ENCODE measurements around the gene ATP13A5. TPM values are rescaled to one million over a fixed set of nuclear protein-coding genes. Genes with fewer than 3 reads are reported as not detected.

The ATP13A5 gene
- total and polyA plus RNA-seq, 3 experiments from 2014 or later: not detected

DNA sequence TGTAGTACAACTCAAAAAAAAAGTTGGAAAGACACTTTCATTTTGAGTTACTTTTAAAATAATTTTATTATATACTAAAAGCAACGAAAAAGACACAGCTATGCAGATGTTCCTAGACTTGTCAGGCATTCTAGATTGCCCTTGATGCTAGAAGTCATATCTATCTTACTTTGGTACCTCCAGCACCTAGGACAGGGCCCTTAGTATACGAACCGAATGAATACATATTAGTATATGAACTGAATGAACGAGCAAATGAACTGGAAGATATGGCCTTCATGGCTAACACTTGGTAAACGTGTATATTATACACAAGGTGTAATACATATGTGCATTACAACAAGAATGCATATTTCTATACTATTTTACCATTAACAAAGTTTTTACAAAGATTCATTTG, 24.1 kb downstream of the ATP13A5 start:
- H3K27me3 ChIP-seq (ENCODE audit: insufficient read depth, low read length, poor library complexity, severe bottlenecking): no peaks in the 10 kb centered on the region
- H3K9me3 ChIP-seq (ENCODE audit: low read length): no peaks in the 10 kb centered on the region
- no peaks in the 10 kb centered on the region for H3K36me3 ChIP-seq (ENCODE audit: insufficient read depth, low read length)
- no peaks in the 10 kb centered on the region for H3K4me1 ChIP-seq (ENCODE audit: insufficient read depth, low read length)
- no peak for DNase-seq
- Mint-ChIP-seq H3K4me1 (no peaks in the 10 kb centered on the region), H3K36me3 (no peaks in the 10 kb centered on the region), H3K9me3 (peaks cover 0 to 2% (median 0%) of the 10 kb centered on the region in 5 donors), H3K27me3 (peaks cover 0 to 4% of the 10 kb centered on the region in 2 donors), H3K4me3 (no peak overlapping the region), H3K27ac (no peak overlapping the region)
- ChIA-PET POLR2A (no interaction called here), CTCF (no interaction called here)
- H3K27ac ChIP-seq (ENCODE audit: low read depth, low read length): no peak overlapping the region
- H3K4me3 ChIP-seq (ENCODE audit: low read length): no peak overlapping the region

DNA sequence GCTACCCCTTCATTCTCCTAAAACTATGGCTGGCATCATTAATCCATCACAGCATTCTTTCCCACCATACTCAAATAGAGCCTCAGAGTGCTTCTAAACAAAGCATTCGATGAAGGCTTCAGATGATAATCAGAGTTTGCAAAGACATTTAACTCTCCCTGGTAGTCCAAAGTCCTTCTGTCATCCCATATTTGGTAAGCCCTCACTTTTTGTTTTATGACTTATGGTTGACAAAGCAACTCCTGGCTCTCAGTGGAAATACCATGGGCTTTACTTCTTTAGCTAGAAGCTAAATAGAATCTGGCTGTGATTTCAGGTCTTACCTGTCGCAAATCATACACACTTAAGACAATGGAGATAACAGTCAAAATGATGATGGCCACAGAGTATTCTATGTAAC, 27.8 kb downstream of the ATP13A5 start:
- H3K27ac Mint-ChIP-seq: no peak overlapping the region
- no peaks in the 10 kb centered on the region for H3K36me3 Mint-ChIP-seq
- Histone ChIP-seq H3K4me3 (ENCODE audit: low read length) (no peak overlapping the region), H3K9me3 (ENCODE audit: low read length) (no peaks in the 10 kb centered on the region), H3K36me3 (ENCODE audit: insufficient read depth, low read length) (no peaks in the 10 kb centered on the region), H3K27ac (ENCODE audit: low read depth, low read length) (no peak overlapping the region), H3K4me1 (ENCODE audit: insufficient read depth, low read length) (no peaks in the 10 kb centered on the region), H3K27me3 (ENCODE audit: insufficient read depth, low read length, poor library complexity, severe bottlenecking) (no peaks in the 10 kb centered on the region)
- no peak overlapping the region for H3K4me3 Mint-ChIP-seq
- no peaks in the 10 kb centered on the region for H3K4me1 Mint-ChIP-seq
- ChIA-PET POLR2A (no interaction called here), CTCF (no interaction called here)
- H3K27me3 Mint-ChIP-seq: peaks cover 0 to 10% of the 10 kb centered on the region in 2 donors
- no peak for DNase-seq
- peaks cover 0 to 2% (median 0%) of the 10 kb centered on the region in 5 donors for H3K9me3 Mint-ChIP-seq

DNA sequence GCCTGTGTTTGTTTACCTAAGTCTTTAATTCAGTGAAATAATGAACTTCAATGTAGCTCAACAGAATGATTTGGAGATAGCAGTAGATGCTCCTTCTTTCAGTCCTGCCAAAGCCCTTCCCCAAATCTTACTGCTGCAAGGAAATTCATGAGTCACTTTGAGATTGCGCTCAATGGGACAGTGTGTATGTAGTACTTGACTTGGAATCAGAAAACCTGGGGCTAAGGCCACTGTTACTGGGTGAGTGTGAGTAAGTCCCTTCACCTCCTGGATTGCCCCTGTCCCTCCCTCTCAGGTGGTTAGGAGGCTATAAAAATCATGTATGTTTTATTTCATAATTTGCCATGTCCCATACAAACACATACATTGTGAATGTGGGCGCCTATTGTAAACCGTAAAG, 29.9 kb downstream of the ATP13A5 start:
- POLR2A ChIA-PET: no interaction called here
- CTCF ChIA-PET: no interaction called here
- Mint-ChIP-seq H3K4me3 (no peak overlapping the region), H3K9me3 (peaks cover 0 to 2% (median 0%) of the 10 kb centered on the region in 5 donors), H3K36me3 (no peaks in the 10 kb centered on the region), H3K4me1 (no peaks in the 10 kb centered on the region), H3K27me3 (peaks cover 1 to 13% of the 10 kb centered on the region in 2 donors), H3K27ac (no peak overlapping the region)
- Histone ChIP-seq H3K36me3 (ENCODE audit: insufficient read depth, low read length) (no peaks in the 10 kb centered on the region), H3K27ac (ENCODE audit: low read depth, low read length) (no peak overlapping the region), H3K4me3 (ENCODE audit: low read length) (no peak overlapping the region), H3K27me3 (ENCODE audit: insufficient read depth, low read length, poor library complexity, severe bottlenecking) (no peaks in the 10 kb centered on the region), H3K4me1 (ENCODE audit: insufficient read depth, low read length) (no peaks in the 10 kb centered on the region), H3K9me3 (ENCODE audit: low read length) (no peaks in the 10 kb centered on the region)
- DNase-seq: no peak

DNA sequence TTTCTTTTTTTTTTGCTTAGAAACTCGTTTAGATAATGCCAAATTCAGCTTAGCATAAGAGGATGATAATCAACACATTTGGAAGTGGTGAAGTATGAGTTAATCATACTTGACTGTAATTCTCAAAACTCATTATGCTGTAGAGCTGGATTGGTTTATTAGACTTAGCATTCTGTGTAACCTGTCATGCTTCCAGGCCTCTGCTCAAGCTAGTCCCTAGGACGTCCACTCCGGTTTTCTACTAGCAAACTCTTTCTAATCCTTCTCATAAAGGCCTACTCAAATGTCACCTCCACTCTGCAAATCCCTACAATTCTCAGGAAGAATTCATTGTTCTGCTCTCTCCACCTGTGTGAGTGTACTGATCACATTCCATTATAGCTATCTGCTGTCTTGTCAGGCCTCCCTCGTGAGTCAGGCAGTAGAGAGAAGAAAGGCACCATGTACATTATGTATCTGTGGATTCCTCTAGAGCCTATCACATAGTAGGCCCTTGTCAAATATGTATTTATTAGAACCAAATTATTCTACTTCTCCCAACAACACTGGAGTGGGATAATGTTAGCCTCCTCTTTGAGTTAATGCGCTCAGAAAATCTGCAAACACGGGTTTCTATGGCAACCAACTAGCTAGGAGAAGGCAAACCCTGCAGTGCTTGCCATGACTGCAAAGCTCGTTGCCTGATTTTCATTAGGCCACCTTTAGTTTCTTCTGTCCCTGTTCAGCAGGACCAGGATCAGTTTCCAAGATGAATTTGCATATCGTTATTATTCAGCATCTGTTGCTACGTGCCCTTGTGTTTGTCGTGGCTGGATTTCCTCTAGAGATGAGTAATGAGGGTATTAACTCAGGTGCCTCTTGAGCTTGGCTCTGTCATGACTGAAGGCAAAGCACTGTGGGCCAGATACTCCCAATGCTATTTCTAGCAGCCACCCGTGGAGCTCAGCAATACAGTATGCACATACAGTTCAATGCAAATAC, 30.7 kb downstream of the ATP13A5 start:
- Histone ChIP-seq H3K4me3 (ENCODE audit: low read length) (no peak overlapping the region), H3K4me1 (ENCODE audit: insufficient read depth, low read length) (no peaks in the 10 kb centered on the region), H3K27me3 (ENCODE audit: insufficient read depth, low read length, poor library complexity, severe bottlenecking) (no peaks in the 10 kb centered on the region), H3K9me3 (ENCODE audit: low read length) (no peaks in the 10 kb centered on the region), H3K27ac (ENCODE audit: low read depth, low read length) (no peak overlapping the region), H3K36me3 (ENCODE audit: insufficient read depth, low read length) (no peaks in the 10 kb centered on the region)
- CTCF ChIA-PET: no interaction called here
- H3K36me3 Mint-ChIP-seq: no peaks in the 10 kb centered on the region
- H3K27ac Mint-ChIP-seq: no peak overlapping the region
- H3K4me3 Mint-ChIP-seq: no peak overlapping the region
- POLR2A ChIA-PET: no interaction called here
- no peaks in the 10 kb centered on the region for H3K4me1 Mint-ChIP-seq
- no peak for DNase-seq
- peaks cover 1 to 13% of the 10 kb centered on the region in 2 donors for H3K27me3 Mint-ChIP-seq
- H3K9me3 Mint-ChIP-seq: peaks cover 0 to 2% (median 0%) of the 10 kb centered on the region in 5 donors

DNA sequence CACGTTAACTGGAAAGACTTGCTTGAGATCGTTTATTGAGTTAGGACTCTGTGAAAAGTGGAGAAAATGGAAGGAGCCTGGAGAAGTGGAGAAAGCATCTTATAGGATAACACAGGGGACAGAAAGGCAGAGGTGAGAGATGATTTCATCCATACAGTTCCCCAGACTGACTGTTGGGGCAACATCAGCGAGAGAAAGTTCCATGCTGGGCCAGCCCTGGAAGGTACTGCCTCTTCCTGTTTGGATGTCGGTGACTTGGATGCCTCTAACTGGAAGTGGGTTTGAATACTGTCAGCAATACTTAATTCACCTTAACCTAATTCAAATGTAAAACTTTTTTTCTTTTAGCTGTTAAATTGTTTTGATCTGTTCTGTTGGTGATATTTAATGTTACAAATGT, 32.3 kb downstream of the ATP13A5 start:
- no peaks in the 10 kb centered on the region for H3K4me1 ChIP-seq (ENCODE audit: insufficient read depth, low read length)
- H3K27me3 ChIP-seq (ENCODE audit: insufficient read depth, low read length, poor library complexity, severe bottlenecking): no peaks in the 10 kb centered on the region
- no peak overlapping the region for H3K4me3 ChIP-seq (ENCODE audit: low read length)
- DNase-seq: no peak
- H3K36me3 ChIP-seq (ENCODE audit: insufficient read depth, low read length): no peaks in the 10 kb centered on the region
- H3K27ac ChIP-seq (ENCODE audit: low read depth, low read length): no peak overlapping the region
- CTCF ChIA-PET: no interaction called here
- Mint-ChIP-seq H3K27ac (no peak overlapping the region), H3K9me3 (peaks cover 0 to 2% (median 0%) of the 10 kb centered on the region in 5 donors), H3K27me3 (peaks cover 1 to 16% of the 10 kb centered on the region in 2 donors), H3K36me3 (no peaks in the 10 kb centered on the region), H3K4me3 (no peak overlapping the region), H3K4me1 (no peaks in the 10 kb centered on the region)
- H3K9me3 ChIP-seq (ENCODE audit: low read length): no peaks in the 10 kb centered on the region
- POLR2A ChIA-PET: no interaction called here

DNA sequence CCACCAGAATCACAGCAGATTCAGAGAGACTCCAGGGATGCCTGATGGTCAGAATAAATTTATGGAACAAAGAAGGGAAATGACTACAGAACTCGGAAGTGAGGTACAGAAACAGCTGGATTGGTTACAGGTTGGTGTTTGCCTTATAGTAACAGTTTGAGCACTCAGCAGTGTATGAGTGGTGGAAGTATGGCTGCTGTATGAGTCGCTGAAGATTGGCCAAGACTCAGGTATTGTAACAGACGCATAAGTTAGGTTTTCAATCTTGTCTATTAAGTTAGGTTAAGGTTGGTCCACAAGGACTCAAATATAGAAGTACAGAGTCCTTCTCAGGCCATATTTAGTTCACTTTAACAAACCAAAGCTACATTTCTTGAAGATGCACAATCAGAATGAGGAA, 33.1 kb downstream of the ATP13A5 start:
- CTCF ChIA-PET: no interaction called here

DNA sequence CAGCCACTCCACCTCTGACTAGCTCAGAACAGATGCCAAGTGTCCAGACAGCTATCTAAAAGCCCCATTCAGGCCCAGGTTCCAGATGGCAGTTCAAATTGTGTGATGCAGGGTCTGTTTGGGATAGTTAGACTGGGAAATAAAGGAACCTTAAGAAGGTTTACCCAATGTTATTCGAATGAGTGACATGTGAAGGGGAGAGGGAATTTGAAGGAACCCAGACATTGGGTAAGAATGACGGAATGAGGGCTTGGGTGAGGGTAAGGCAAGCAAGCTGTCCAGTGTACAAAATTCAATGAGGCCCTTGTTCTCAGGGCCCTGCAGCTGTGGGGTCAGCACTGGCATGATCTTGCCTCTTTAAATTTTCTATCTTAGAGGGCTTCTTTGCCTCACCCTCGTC, 34.1 kb downstream of the ATP13A5 start:
- Mint-ChIP-seq H3K27me3 (peaks cover 1 to 21% of the 10 kb centered on the region in 2 donors), H3K27ac (no peak overlapping the region), H3K36me3 (no peaks in the 10 kb centered on the region), H3K4me3 (no peak overlapping the region), H3K9me3 (no peaks in the 10 kb centered on the region), H3K4me1 (no peaks in the 10 kb centered on the region)
- POLR2A ChIA-PET: no interaction called here
- no peak for DNase-seq
- Histone ChIP-seq H3K4me1 (ENCODE audit: insufficient read depth, low read length) (no peaks in the 10 kb centered on the region), H3K27ac (ENCODE audit: low read depth, low read length) (no peak overlapping the region), H3K27me3 (ENCODE audit: insufficient read depth, low read length, poor library complexity, severe bottlenecking) (no peaks in the 10 kb centered on the region), H3K9me3 (ENCODE audit: low read length) (no peaks in the 10 kb centered on the region), H3K4me3 (ENCODE audit: low read length) (no peak overlapping the region), H3K36me3 (ENCODE audit: insufficient read depth, low read length) (no peaks in the 10 kb centered on the region)
- CTCF ChIA-PET: no interaction called here

More for the DNA sequence above, 33.1 kb downstream of the ATP13A5 start:
- peak overlapping the region in 1 of 8 donors; percentile 17 for H3K27ac Mint-ChIP-seq
- H3K4me3 ChIP-seq (ENCODE audit: low read length): no peak overlapping the region
- no peaks in the 10 kb centered on the region for H3K36me3 ChIP-seq (ENCODE audit: insufficient read depth, low read length)
- H3K4me1 ChIP-seq (ENCODE audit: insufficient read depth, low read length): no peaks in the 10 kb centered on the region
- H3K27ac ChIP-seq (ENCODE audit: low read depth, low read length): no peak overlapping the region
- H3K36me3 Mint-ChIP-seq: no peaks in the 10 kb centered on the region
- no peaks in the 10 kb centered on the region for H3K27me3 ChIP-seq (ENCODE audit: insufficient read depth, low read length, poor library complexity, severe bottlenecking)
- POLR2A ChIA-PET: no interaction called here
- no peaks in the 10 kb centered on the region for H3K4me1 Mint-ChIP-seq
- H3K27me3 Mint-ChIP-seq: peaks cover 1 to 21% of the 10 kb centered on the region in 2 donors
- no peaks in the 10 kb centered on the region for H3K9me3 ChIP-seq (ENCODE audit: low read length)
- H3K9me3 Mint-ChIP-seq: peaks cover 0 to 2% (median 0%) of the 10 kb centered on the region in 5 donors
- no peak for DNase-seq
- no peak overlapping the region for H3K4me3 Mint-ChIP-seq

DNA sequence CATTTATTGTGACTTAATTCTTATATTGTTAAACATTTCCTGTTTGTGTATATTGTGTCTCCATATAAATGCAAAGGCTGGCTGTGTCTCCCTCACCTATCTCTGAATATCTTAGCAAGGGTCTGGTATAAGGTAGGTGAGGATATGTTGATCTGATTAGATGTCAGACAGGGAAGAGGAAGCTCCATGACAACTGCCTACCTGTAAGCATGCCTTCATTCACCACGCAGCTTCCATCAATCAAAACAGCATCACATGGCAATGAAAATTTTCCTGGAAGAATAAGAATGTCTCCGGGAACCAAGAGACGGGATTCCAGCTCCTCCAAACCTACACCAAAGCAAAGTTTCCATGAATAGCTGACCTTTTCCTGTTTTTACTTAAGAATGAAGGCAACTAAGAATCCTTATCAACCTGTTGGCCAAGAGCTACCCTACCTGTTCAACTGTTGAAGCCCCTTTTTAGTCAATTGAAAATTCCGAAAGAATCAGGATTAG, 34.8 kb downstream of the ATP13A5 start:
- no peaks in the 10 kb centered on the region for H3K4me1 ChIP-seq (ENCODE audit: insufficient read depth, low read length)
- no peaks in the 10 kb centered on the region for H3K36me3 Mint-ChIP-seq
- peaks cover 4 to 18% of the 10 kb centered on the region in 2 donors for H3K27me3 Mint-ChIP-seq
- DNase-seq: no peak
- H3K9me3 Mint-ChIP-seq: no peaks in the 10 kb centered on the region
- H3K36me3 ChIP-seq (ENCODE audit: insufficient read depth, low read length): no peaks in the 10 kb centered on the region
- H3K4me3 Mint-ChIP-seq: no peak overlapping the region
- H3K4me1 Mint-ChIP-seq: no peaks in the 10 kb centered on the region
- H3K9me3 ChIP-seq (ENCODE audit: low read length): no peaks in the 10 kb centered on the region
- no peak overlapping the region for H3K4me3 ChIP-seq (ENCODE audit: low read length)
- H3K27ac ChIP-seq (ENCODE audit: low read depth, low read length): no peak overlapping the region
- ChIA-PET POLR2A (no interaction called here), CTCF (no interaction called here)
- H3K27me3 ChIP-seq (ENCODE audit: insufficient read depth, low read length, poor library complexity, severe bottlenecking): no peaks in the 10 kb centered on the region
- no peak overlapping the region for H3K27ac Mint-ChIP-seq
